Stimulated activated CD4-positive, alpha-beta T cell treated with anti-CD3 and anti-CD28 coated beads, Interleukin-12 subunit alpha, Interleukin-12 subunit beta, amount 100 ng/mL, for 4 hours (primary cell): ENCODE measurements around the gene A1BG.

Source experiments
- DNase-seq: peaks from one replicate; pipeline ENCODE4 v3.0.0-alpha.2; 2020

A1BG gene, protein sequence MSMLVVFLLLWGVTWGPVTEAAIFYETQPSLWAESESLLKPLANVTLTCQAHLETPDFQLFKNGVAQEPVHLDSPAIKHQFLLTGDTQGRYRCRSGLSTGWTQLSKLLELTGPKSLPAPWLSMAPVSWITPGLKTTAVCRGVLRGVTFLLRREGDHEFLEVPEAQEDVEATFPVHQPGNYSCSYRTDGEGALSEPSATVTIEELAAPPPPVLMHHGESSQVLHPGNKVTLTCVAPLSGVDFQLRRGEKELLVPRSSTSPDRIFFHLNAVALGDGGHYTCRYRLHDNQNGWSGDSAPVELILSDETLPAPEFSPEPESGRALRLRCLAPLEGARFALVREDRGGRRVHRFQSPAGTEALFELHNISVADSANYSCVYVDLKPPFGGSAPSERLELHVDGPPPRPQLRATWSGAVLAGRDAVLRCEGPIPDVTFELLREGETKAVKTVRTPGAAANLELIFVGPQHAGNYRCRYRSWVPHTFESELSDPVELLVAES

DNA sequence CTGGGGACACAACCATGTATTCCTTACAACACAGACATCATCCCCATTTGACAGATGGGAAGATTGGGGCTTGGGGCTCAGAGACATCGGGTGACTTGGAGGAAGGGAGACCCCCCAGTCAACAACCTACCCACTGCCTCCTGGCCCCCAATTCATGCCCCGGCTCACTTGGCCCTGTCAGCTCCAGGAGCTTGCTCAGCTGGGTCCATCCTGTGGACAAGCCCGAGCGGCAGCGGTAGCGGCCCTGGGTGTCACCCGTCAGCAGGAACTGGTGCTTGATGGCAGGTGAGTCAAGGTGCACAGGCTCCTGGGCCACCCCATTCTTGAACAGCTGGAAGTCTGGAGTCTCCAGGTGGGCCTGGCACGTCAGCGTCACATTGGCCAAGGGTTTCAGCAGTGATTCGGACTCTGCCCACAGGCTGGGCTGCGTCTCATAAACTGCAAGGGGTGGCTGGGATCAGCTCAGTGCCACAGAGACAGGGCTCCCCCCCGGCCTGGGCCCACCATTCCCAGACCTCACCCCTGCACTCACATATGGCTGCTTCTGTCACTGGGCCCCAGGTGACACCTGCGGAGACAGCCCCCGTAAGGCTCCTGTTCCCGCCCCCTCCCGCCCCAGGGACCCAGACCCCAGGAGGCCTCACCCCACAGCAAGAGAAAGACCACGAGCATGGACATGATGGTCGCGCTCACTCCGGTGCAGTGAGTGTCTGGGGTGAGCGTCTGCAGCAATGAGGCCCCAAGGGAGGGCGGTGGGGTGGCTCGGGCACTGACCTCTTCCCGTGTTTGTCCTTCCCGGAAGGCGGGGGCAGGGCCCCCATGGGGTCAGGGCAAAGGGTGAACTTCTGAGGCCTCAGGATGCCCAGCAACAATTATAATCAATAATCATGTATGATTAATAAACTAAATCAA, at the start of gene A1BG:
Gene A1BG (minus strand): TSS at position 733 of the 912 bp plus-strand sequence. CDS start 55 bp downstream, at position 678.
- DNase-seq: no peak

DNA sequence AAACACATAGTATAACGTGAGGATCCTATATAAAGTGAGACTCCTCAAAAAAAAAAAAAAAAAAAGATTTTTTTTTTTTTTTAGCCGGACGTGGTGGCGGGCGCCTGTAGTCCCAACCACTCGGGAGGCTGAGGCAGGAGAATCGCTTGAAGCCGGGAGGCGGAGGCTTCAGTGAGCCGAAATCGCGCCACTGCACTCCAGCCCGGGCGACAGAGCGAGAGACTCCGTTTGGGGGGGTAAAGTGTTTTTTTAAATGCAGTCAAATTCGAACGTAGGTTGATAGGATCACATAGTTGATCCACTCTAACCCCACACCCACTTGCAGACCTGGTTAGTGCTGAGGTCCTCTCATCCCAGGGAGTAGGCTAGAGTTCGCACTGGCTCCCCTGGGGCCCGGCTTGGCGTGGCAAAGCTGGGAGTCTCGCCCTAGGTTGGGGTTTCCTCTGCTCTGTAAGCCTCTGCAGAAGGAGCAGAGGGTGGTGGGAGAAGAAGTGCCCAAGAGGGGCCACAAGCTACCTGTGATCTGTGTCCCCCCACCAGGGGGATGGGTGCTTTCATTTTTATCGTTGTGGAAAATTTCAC, 48.6 kb upstream of the A1BG start:
- DNase-seq: no peak

DNA sequence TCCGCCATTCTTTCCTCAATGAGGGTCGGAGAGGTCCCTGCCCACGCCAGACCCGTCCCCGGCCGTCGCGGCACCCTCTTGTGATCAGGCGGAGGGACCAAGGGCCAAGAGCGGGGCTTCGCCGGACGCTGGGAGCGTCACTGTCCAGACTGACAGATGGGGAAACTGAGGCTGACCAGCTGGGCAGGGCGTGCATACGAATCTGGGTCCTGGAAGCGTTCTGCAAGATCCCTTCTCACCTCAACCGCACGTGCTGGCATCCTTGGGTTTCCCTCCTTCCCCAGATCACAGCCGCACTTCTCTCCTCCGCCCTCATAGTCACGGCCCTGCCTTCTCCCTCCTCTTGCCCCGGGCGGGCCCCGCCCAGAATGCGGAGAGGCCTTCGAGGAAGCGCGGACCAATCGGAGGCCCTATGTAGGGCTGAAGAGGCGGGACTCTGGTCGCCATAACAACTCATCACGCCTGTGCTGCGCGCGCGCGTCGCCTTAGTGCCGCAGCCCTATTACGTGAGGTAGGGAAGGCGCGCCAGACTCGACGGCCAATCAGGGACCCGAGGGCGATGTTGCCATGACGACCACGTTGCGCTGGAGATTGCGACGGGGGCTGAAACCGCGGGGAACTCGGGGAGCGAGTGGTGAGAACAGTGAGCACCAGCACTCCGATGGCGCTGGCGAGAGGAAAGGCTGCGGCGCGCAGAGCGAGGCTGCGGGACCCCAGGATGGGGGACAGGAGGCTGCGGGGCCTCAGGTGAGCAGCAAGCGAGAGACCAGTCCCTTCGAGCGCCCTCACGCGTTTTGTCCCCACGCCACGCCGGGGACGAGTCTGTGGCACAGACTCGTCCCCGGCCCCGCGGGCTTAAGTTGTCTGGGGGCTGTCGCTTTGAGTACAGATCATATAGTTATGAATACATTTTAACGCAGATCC, 47.9 kb upstream of the A1BG start:
- peak; percentile 99 for DNase-seq

DNA sequence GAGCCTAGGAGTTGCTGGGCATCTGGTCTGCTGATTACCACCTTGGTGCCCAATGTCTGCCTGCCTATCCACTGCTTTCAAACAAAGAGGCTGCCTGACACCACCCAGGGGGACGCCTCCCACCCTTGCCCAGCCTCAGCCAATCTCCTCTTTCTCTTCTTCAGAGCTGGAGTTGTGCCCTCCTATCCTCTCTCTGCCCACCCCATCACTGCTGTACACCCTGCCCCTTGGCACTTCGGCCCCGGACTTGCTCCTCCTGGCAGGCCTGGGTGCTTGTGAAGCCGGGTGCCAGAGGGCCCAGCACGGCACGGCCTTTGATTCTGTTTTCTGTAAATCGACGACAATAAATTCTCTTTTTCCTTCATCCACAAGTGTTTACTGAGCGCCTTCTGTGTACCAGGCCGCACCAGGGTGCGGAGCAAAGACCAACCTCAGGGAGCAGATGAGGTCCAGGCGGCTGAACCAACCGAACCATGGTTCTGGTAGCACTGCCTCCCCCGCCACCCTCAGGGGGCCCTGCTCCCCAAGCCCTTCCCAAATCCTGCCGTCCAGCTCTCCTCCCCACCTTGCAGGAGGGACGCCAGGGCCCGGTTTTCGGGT, 47.1 kb upstream of the A1BG start:
- no peak for DNase-seq

DNA sequence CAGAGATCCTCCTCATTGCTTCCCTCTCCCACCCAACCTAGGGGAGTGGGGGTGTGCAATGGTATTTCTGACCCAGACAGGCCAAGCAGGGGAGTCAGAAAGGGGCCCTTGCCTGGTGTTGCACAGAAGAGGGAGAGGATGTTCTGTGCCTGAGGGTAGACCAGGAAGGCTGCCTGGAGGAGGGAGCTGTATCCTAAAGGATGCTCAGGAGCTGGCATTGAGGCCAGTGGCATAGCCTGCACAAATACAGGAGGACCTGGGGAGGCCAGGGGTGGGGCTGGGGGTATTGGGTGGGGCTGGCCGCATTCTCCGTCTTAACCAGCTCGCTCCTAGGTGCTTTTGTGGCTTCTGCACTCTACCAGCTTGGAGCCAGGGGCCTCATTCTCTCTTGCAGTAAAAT, 46.6 kb upstream of the A1BG start:
- no peak for DNase-seq

DNA sequence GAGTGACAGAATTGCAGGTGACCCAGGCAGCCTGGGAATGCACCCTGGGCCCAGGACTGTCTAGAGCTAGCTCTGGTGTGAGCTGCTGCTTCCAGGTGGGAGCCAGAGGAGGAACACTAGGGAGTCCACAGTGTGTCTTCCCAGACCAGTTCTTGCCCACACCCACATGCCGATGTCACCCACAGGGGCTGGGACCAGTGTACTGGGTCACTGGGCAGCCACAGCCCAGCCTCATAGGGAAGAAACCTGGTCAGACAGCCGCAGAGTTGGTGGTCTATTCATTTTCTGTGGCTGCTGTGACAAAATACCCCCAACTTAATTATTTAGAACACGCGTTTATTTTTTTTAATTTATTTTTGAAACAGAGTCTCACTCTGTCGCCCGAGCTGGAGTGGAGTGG, 45.3 kb upstream of the A1BG start:
- no peak for DNase-seq

DNA sequence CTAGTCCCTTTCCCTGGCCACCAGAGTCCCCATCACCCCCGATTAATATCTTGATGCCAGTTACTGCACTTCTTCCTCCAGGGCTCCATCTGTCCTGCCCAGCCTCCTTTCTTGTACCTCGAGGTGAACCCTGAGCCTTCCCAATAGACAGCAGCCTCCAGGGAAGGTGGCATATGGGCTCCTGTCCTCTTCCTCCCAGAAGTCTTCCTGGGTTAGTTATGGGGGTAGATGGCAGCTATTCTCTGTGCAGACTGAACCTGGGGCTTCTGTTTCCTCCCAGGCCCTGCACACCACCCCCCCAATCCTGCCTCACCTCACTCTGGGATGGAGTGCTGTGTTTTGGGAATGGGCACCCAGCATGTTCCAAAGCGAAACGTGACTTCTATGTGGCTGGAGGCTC, 44.8 kb upstream of the A1BG start:
- no peak for DNase-seq

DNA sequence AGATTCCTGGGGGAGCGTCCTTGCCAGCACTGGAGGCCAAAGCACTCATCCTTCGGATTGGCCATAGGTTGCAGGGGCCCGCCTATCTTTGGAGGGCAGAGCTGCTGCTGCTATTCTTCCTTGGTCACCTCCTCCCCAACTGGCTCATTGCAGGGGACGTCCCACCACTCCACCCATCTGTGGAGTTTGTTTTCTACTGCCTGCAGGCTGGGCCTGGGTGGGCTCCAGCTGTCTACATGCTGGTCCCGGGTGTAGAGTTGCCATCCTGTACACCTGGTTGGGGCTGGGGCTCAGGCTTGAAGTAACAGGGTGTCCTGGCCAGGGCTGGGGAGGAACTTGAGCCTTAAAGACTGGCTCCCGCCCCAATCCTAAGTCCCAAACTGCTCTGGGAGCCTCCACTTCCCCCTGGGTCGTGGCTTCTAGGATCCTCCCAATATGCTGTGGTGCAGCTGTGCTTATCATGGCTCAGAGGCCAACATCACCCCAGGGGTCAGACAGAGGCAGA, 44.3 kb upstream of the A1BG start:
- DNase-seq: no peak

DNA sequence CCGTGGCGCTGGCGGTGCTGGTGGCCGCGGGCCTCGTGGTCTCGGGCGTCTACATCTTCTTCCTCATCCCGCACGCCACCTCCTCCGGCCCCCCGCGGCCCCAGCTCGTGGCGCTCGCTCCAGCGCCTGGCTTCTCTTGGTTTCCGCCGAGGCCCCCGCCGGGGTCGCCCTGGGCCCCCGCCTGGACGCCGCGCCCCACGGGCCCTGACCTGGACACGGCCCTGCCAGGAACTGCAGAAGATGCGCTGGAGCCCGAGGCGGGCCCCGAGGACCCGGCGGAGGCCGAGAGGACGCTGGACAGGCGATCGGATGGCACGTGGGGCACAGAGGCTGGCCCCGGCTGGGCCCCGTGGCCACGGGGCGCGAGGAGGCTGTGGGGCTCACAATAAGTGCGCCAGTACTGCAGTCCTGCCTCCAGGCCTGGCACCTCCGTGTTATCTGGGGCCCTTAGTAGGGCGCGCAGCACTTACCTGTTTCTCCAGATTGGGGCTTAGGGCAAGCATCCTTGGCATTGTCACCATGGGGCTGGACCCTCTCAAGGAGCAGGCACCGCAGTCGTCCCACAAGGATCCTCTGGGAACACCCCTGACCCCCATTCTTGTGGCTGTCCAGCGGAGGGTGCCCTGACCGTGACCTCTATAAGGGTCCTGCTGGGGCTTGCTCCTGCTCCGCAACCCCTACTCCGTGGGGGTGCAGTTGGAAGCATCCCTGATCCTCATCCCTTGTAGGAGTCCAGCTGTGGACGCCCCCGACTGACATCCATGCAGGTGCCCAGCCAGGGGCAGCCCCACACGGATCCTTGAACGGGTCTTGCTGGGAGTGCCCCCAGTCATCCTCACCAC, 43.6 kb upstream of the A1BG start:
- DNase-seq: no peak

DNA sequence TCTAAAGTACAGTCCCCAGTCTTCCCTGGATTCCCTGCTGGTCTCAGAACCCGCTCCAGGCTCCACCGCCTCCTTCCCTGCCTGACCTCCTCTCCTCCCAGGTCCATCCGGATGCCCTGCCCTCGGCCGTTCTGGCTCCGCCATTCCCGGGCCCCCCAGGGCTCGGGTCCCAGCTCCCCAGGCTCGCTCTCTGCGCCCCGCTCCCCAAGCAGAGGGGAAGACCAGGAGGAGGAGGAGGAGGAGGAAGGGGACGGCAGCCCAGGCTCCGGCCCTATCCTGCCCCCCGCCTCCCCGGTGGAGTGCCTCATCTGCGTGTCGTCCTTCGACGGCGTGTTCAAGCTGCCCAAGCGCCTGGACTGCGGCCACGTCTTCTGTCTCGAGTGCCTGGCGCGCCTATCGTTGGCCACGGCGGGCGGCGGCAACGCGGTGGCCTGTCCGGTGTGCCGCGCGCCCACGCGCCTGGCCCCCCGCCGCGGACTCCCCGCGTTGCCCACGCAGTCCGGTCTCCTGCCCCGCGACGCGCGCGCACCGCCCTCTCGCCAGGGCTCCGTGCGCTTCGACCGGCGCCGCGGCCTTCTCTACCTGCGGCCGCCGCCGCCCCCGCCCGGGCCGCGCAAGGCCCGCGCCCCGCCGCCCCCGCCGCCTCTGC, 42.8 kb upstream of the A1BG start:
- peak; percentile 38 for DNase-seq

DNA sequence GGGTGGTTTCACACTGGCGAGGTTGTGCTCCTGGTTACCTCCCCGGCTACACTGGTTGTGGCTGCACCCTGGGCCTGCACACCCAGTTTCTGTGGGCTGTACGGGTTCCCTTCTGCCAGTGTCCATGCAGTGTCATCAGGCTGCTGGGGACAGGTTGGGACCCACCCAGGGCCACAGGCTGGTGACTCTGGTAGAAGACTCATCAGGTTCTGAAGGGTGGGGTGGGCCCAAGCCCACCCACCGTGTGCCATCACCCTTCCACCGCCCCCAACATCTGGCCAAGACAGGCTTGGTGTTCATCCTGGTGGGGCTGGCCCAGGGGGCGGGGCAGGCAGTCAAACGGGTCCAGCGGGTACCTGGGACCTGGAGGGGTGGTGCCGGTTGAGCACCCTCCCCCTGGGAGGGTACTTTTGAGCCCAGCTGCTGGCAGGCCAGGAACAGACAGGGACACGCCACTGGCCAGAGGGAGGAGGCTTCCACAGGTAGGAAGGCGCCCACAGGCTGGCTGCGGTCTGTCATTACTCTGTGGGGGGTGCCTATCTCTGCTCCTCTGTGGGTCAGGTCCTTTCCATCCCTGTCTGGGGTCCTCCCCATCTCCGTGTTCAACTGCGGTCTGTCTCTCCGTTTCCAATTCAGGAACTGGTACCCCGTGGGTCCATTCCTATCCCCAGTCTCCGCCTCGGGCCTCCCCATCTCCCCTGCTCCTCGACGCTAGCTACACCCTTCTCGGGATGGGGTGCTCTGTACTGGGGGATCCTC, 42.1 kb upstream of the A1BG start, which contains the start of gene RNF225:
Gene RNF225 (plus strand): TSS at position 437 of the 759 bp plus-strand sequence. CDS start 434 bp downstream, outside the sequence.
- DNase-seq: peak; percentile 35

DNA sequence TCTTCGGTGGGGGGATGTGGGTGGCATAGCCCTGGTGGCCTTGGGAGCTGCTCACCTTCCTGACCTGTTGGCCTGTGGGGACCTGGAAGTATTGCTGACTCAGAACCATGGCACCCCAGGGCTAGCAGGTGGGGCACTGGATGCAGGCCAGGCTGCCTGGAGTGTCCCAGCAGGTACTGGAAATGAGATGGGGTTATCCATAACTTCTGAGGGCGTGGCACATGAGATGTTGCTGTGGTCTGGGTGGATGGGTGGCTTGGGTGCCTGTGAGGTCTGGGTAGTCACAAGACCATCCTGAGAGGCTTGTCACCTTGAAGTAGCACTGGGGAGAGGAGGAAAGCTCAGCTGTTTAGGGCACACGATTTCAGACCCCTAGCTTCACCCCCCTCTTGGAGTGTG, 41.5 kb upstream of the A1BG start:
- no peak for DNase-seq

DNA sequence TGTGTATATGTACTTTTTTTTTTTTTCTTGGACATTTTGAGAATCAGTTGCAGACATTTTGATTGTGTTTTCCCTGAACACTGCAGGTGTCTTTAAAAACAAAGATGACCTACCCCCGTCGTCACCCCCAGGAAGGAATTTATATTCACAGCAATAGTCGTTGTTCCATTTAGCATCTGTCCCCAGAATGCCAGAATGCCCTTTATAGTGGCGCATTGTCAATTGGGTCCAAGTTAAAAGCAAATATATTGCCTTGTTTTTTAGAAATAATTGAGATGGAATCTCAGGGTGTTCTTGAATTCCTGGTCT, 40.4 kb upstream of the A1BG start:
- no peak for DNase-seq

DNA sequence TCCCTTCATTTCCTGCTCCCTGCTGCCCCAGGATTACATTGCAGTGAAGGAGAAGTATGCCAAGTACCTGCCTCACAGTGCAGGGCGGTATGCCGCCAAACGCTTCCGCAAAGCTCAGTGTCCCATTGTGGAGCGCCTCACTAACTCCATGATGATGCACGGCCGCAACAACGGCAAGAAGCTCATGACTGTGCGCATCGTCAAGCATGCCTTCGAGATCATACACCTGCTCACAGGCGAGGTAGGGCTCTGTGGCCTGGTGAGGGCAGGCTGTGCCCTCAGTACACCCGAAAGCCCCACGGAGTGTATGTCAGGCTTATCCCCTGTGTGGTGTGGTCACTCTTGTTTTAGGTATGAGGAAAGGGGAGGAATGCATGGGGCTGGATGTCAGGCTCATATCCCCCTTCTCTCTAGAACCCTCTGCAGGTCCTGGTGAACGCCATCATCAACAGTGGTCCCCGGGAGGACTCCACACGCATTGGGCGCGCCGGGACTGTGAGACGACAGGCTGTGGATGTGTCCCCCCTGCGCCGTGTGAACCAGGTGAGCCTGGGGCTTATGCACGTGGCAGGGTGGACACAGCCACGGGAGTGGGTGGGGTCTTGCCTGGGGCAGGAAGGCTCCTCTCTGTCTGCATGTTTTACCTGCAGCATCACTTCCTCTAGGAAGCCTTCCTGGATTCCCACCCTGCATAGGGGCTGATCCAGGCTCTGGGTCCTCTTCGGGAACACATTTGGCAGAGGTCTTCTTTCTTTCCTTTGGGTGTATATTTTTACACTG, 39.8 kb upstream of the A1BG start:
- DNase-seq: no peak

DNA sequence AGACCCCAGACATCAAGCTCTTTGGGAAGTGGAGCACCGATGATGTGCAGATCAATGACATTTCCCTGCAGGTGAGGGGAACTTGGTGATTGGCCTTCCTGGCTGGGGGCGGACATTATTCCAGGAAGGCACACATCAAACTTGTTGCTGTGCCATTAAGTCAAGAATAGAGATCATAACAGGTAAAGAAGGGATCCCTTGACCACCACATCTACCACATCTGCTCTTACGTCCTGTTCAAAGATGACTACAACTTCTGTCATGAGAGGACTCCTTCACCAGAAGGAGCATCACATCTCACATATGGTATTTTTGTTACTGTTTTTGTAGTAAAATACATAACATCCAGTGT, 34.9 kb upstream of the A1BG start:
- no peak for DNase-seq

DNA sequence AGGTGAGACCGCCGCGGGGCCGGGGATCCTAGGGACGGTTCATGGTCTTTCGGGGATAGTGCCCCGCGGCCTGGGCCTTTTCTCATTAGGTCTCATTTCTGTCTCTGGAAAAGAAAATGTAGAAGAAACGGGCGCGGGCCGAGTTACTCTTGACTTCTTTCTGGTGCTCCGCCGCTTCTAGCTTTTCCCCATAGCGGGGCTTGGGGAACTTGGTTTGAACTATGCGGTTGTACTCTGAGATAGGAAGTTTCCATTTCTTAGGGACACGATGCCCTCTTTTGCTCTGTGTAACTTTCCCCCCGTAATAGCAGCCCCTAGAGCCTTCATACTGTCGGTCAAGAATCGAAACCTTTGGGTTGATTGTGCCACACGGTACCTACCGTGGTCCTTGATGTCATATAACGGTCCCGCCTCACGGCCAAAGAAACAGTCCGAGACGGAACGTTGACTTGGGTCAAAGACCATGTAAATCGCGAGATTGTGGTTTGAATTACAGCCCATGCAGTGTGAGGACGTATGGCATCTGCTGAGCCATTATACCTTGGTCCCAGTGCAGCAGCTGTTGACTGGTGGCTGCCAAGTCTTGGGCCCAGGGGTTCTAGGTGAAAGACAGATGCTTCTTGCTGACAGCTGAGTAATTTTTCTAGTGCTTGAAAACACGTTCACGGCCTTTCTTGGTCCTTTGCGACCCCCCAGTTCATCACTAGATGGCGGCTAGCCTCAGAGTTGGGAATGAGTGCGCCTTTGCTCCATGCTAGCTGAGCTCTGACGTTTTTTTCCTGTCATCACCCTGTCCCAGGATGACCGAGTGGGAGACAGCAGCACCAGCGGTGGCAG, 34.3 kb upstream of the A1BG start:
- no peak for DNase-seq

DNA sequence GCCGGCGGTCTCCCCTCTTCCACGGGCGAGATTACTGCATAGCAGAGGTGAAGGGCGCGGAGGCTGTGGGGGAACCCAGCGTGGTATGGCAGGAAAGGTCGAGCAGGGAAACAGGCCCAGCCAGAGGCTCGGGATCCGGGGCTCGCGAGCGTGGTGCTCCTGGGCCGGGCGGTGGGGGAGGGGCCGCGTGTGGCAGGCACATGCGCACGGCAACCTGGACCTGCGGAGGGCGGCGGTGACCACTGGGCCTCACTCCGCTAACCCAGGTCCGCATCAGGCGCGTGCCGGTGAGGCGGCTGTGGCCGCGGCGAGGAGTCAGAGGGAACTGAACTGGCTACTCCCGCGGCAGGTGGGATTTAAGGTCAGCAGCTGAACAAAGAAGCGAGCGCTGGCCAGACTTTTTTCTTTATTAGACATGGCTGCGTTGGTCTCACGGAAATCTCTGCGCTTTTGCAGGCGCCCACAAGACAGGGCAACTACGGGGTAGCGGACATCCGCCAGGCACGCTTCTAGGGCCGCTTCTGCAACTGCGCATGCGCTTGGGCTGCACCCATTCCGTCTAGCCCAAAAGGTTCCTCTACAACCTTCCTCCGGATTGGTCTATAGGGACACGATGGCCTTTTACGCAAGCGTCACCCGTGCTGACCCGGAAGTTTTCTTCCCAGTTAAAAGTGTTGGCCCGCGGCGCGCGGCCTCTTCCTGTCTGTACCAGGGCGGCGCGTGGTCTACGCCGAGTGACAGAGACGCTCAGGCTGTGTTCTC, 33.5 kb upstream of the A1BG start, which contains the start of gene RPS5:
Gene RPS5 (plus strand): TSS at position 694 of the 762 bp plus-strand sequence. CDS start 869 bp downstream, outside the sequence.
- DNase-seq: peak; percentile 90
